SK-N-SH treated with all-trans-retinoic acid at 6 μM for 48 hours (cell line): ENCODE data around the gene IGSF8.

Experiments used
- ATAC-seq: fragments of 200-7000 bp; cut with Tn5 transposase; 3 replicates; pipeline ENCODE4 v1.9.1; 2020; ENCODE audit warnings: mild to moderate bottlenecking, moderate library complexity
- ARNTL ChIP-seq: fragments of 450-650 bp; formaldehyde crosslinking; IDR thresholded peaks from 2 replicates; pipeline ENCODE4 v1.5.0; 2020; ENCODE audit warnings: low read depth, mild to moderate bottlenecking, moderate library complexity, borderline replicate concordance
- BACH2 ChIP-seq: fragments of 250-450 bp; sonication (Bioruptor Pico); IDR thresholded peaks from 2 replicates; pipeline ENCODE4 v1.9.0; 2021; ENCODE audit warnings: mild to moderate bottlenecking, borderline replicate concordance
- CSDC2 ChIP-seq: fragments of 250-450 bp; sonication (Bioruptor Pico); IDR thresholded peaks from 2 replicates; pipeline ENCODE4 v1.5.0; 2020; ENCODE audit warnings: mild to moderate bottlenecking, moderate library complexity
- ESRRG ChIP-seq: fragments of 250-450 bp; sonication (Bioruptor Pico); IDR thresholded peaks from 2 replicates; pipeline ENCODE4 v1.6.1; 2021; ENCODE audit warnings: mild to moderate bottlenecking
- GLIS3 ChIP-seq: fragments of 250-450 bp; sonication (Bioruptor Pico); IDR thresholded peaks from 2 replicates; pipeline ENCODE4 v1.5.0; 2020; ENCODE audit warnings: mild to moderate bottlenecking, moderate library complexity
- ISL1 ChIP-seq: fragments of 250-450 bp; sonication (Bioruptor Pico); IDR thresholded peaks from 2 replicates; pipeline ENCODE4 v2.1.2; 2022; ENCODE audit warnings: mild to moderate bottlenecking, moderate library complexity
- OSR1 ChIP-seq: fragments of 250-450 bp; sonication (Bioruptor Pico); IDR thresholded peaks from 2 replicates; pipeline ENCODE4 v1.8.0; 2022; ENCODE audit warnings: moderate library complexity, mild to moderate bottlenecking, inconsistent platforms
- PPARA ChIP-seq: fragments of 250-450 bp; sonication (Bioruptor Pico); IDR thresholded peaks from 2 replicates; pipeline ENCODE4 v1.5.0; 2020; ENCODE audit warnings: mild to moderate bottlenecking, borderline replicate concordance
- RARB ChIP-seq: fragments of 250-450 bp; sonication (Bioruptor Pico); IDR thresholded peaks from 2 replicates; pipeline ENCODE4 v1.8.0; 2021; ENCODE audit warnings: mild to moderate bottlenecking, moderate library complexity
- SNAI2 ChIP-seq: fragments of 250-450 bp; sonication (Bioruptor Pico); IDR thresholded peaks from 2 replicates; pipeline ENCODE4 v1.5.0; 2020; ENCODE audit warnings: mild to moderate bottlenecking, moderate library complexity
- TCF4 ChIP-seq: fragments of 250-450 bp; sonication (Bioruptor Pico); IDR thresholded peaks from 2 replicates; pipeline ENCODE4 v1.8.0; 2021; ENCODE audit warnings: mild to moderate bottlenecking, moderate library complexity, borderline replicate concordance
- ZC3H10 ChIP-seq: fragments of 250-450 bp; sonication (Bioruptor Pico); IDR thresholded peaks from 2 replicates; pipeline ENCODE4 v1.5.1; 2021; ENCODE audit warnings: mild to moderate bottlenecking, moderate library complexity
- ZFP3 ChIP-seq: fragments of 250-450 bp; sonication (Bioruptor Pico); IDR thresholded peaks from 2 replicates; pipeline ENCODE4 v1.5.0; 2020; ENCODE audit warnings: mild to moderate bottlenecking, moderate library complexity
- ZFP30 ChIP-seq: fragments of 450-650 bp; formaldehyde crosslinking; IDR thresholded peaks from 2 replicates; pipeline ENCODE4 v1.5.0; 2022; ENCODE audit warnings: mild to moderate bottlenecking, moderate library complexity
- ZNF70 ChIP-seq: fragments of 450-650 bp; formaldehyde crosslinking; IDR thresholded peaks from 2 replicates; pipeline ENCODE4 v1.5.0; 2020; ENCODE audit warnings: mild to moderate bottlenecking, moderate library complexity
- ZNF8 ChIP-seq: fragments of 450-650 bp; formaldehyde crosslinking; IDR thresholded peaks from 2 replicates; pipeline ENCODE4 v1.5.0; 2020; ENCODE audit warnings: mild to moderate bottlenecking, moderate library complexity
- TF ChIP-seq, protein P1 (sequence below): fragments of 250-450 bp; sonication (Bioruptor Pico); IDR thresholded peaks from 2 replicates; pipeline ENCODE4 v1.8.0; 2020; ENCODE audit warnings: mild to moderate bottlenecking, moderate library complexity, borderline replicate concordance
- TF ChIP-seq, protein P2 (sequence below): fragments of 250-450 bp; sonication (Bioruptor Pico); IDR thresholded peaks from 2 replicates; pipeline ENCODE4 v1.5.0; 2020; ENCODE audit warnings: mild to moderate bottlenecking, moderate library complexity
- TF ChIP-seq, protein P3 (sequence below): fragments of 250-450 bp; sonication (Bioruptor Pico); IDR thresholded peaks from 2 replicates; pipeline ENCODE4 v1.5.1; 2020; ENCODE audit warnings: low read depth, mild to moderate bottlenecking, moderate library complexity
- TF ChIP-seq, protein P4 (sequence below): fragments of 250-450 bp; sonication (Bioruptor Pico); IDR thresholded peaks from 2 replicates; pipeline ENCODE4 v1.8.0; 2021; ENCODE audit warnings: low read depth, mild to moderate bottlenecking, moderate library complexity, borderline replicate concordance

IGSF8 gene

DNA sequence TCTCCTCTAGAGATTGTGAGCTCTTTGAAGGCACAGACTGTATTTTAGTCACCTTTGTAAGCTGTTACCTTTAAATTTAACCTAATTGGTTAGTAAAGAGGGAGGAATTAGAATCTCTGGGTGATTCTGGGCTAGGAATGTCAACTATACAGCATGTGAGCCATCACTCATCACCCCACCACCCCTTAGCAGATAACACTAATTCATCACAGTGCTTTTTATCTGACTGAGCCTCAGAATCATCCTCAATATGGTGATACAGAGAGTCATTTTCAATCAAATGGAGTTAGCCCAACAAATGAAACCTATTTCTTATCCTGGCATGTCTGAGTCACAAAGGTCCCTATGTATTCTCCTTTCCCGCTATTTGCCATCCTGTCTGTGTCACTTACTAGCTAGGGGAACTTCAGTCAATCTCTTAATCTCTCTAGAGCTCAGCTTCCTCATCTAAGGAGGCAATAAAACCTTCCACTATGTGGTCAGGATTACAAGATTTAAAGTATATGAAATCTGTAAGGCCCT lies 41.7 kb downstream of the IGSF8 start:
- TF ChIP-seq SNAI2 (CRISPR knock-in tag) (no peak), ZNF70 (CRISPR knock-in tag) (no peak), ZFP3 (CRISPR knock-in tag) (no peak), ZC3H10 (CRISPR knock-in tag) (no peak), BACH2 (no peak), GLIS3 (CRISPR knock-in tag) (no peak), TCF4 (CRISPR knock-in tag) (no peak), OSR1 (CRISPR knock-in tag) (no peak), ZNF8 (CRISPR knock-in tag) (no peak), ESRRG (CRISPR knock-in tag) (no peak), PPARA (CRISPR knock-in tag) (no peak), ZFP30 (no peak), RARB (no peak)
- TF ChIP-seq, protein P1, sequence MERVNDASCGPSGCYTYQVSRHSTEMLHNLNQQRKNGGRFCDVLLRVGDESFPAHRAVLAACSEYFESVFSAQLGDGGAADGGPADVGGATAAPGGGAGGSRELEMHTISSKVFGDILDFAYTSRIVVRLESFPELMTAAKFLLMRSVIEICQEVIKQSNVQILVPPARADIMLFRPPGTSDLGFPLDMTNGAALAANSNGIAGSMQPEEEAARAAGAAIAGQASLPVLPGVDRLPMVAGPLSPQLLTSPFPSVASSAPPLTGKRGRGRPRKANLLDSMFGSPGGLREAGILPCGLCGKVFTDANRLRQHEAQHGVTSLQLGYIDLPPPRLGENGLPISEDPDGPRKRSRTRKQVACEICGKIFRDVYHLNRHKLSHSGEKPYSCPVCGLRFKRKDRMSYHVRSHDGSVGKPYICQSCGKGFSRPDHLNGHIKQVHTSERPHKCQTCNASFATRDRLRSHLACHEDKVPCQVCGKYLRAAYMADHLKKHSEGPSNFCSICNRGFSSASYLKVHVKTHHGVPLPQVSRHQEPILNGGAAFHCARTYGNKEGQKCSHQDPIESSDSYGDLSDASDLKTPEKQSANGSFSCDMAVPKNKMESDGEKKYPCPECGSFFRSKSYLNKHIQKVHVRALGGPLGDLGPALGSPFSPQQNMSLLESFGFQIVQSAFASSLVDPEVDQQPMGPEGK (CRISPR knock-in tag) = no peak
- TF ChIP-seq, protein P2, sequence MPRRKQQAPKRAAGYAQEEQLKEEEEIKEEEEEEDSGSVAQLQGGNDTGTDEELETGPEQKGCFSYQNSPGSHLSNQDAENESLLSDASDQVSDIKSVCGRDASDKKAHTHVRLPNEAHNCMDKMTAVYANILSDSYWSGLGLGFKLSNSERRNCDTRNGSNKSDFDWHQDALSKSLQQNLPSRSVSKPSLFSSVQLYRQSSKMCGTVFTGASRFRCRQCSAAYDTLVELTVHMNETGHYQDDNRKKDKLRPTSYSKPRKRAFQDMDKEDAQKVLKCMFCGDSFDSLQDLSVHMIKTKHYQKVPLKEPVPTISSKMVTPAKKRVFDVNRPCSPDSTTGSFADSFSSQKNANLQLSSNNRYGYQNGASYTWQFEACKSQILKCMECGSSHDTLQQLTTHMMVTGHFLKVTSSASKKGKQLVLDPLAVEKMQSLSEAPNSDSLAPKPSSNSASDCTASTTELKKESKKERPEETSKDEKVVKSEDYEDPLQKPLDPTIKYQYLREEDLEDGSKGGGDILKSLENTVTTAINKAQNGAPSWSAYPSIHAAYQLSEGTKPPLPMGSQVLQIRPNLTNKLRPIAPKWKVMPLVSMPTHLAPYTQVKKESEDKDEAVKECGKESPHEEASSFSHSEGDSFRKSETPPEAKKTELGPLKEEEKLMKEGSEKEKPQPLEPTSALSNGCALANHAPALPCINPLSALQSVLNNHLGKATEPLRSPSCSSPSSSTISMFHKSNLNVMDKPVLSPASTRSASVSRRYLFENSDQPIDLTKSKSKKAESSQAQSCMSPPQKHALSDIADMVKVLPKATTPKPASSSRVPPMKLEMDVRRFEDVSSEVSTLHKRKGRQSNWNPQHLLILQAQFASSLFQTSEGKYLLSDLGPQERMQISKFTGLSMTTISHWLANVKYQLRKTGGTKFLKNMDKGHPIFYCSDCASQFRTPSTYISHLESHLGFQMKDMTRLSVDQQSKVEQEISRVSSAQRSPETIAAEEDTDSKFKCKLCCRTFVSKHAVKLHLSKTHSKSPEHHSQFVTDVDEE (CRISPR knock-in tag) = no peak
- TF ChIP-seq, protein P3, sequence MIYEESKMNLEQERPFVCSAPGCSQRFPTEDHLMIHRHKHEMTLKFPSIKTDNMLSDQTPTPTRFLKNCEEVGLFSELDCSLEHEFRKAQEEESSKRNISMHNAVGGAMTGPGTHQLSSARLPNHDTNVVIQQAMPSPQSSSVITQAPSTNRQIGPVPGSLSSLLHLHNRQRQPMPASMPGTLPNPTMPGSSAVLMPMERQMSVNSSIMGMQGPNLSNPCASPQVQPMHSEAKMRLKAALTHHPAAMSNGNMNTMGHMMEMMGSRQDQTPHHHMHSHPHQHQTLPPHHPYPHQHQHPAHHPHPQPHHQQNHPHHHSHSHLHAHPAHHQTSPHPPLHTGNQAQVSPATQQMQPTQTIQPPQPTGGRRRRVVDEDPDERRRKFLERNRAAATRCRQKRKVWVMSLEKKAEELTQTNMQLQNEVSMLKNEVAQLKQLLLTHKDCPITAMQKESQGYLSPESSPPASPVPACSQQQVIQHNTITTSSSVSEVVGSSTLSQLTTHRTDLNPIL (CRISPR knock-in tag) = no peak
- TF ChIP-seq, all 23 proteins: peak for 0

DNA sequence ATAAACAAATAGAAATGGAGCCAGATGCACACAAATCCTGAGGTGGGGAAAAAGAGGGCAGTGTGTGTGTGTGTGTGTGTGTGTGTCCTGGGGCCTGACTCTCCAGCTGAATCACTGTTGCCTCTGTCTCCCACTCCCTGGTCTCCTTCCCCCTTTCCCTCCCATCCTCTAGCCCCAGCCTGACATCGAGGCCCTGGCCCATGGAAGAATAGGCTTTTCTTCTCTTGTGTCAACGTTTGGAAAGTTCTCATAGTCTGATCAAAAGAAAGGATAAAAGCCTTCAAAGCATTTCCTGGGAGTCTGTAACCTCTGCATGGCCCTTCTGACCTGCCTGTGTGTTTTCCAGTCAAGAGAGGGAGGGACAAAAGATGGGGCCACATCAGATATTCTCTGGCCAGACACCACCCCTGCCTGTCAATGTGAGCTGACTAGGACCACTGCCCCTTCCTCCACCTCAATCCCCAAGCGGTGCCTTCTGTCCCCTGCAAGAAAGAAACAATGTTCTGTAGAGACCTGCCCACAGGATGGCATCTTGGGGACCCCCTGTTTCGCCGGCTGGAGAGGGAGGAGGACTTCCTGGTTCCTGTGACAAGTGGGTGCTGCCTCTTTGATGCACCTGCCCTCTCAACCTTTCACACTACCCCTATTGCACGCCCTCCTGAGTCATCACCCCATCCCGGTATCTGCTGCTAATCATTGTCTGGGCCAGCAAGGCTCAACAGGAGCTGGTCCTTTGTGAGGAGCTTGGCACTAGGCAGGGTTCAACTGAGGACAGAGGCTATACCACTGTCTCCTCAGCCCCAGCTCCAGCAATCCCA lies 44.7 kb downstream of the IGSF8 start:
- no peak for ATAC-seq
- TF ChIP-seq OSR1 (CRISPR knock-in tag) (no peak), ZNF70 (CRISPR knock-in tag) (no peak), ZC3H10 (CRISPR knock-in tag) (no peak), RARB (no peak)
- TF ChIP-seq, protein P4, sequence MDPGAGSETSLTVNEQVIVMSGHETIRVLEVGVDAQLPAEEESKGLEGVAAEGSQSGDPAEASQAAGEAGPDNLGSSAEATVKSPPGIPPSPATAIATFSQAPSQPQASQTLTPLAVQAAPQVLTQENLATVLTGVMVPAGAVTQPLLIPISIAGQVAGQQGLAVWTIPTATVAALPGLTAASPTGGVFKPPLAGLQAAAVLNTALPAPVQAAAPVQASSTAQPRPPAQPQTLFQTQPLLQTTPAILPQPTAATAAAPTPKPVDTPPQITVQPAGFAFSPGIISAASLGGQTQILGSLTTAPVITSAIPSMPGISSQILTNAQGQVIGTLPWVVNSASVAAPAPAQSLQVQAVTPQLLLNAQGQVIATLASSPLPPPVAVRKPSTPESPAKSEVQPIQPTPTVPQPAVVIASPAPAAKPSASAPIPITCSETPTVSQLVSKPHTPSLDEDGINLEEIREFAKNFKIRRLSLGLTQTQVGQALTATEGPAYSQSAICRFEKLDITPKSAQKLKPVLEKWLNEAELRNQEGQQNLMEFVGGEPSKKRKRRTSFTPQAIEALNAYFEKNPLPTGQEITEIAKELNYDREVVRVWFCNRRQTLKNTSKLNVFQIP = no peak

More for the DNA sequence above, 41.7 kb downstream of the IGSF8 start:
- ATAC-seq = no peak

DNA sequence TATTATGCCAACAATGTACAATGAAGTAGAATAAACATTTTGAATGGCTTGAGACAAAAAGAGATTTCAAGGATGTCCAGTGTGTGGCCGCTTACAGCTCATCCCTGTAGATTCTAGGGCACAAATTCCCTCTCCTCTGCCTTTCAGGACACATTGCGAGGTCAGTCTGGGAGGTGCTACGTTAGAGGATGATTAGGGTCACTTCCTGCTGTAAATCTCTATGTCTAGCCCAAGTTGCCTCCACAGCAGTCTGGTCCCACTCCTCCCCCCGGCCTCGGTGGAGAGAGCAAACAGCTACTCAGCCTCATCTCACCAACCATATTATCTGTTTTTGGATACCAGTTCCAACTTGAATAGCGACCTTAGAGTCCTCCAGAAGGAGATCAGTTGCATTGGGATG lies 45.5 kb downstream of the IGSF8 start:
- ATAC-seq = no peak
- TF ChIP-seq, protein P3 (CRISPR knock-in tag) = no peak
- TF ChIP-seq BACH2 (no peak), SNAI2 (CRISPR knock-in tag) (no peak), ESRRG (CRISPR knock-in tag) (no peak), RARB (no peak), OSR1 (CRISPR knock-in tag) (no peak), ARNTL (no peak), CSDC2 (no peak), ZFP30 (no peak), GLIS3 (CRISPR knock-in tag) (no peak), ISL1 (CRISPR knock-in tag) (no peak), ZFP3 (CRISPR knock-in tag) (no peak)
- TF ChIP-seq, protein P2 (CRISPR knock-in tag) = no peak
- TF ChIP-seq, protein P4 = no peak
